Panc1 (cell line): ENCODE results near the gene FSHR.

Experiments
- CTCF ChIP-seq: fragments of 450-650 bp; IDR thresholded peaks from 2 replicates; pipeline ENCODE4 v1.5.1; 2017; ENCODE audit warnings: mild to moderate bottlenecking
- POLR2AphosphoS5 ChIP-seq: IDR thresholded peaks from 2 replicates; pipeline ENCODE4 v1.6.1; 2012; ENCODE audit warnings: mild to moderate bottlenecking, low read depth, low read length, moderate library complexity
- REST ChIP-seq, 2 experiments: IDR thresholded peaks; 2 replicates each; pipeline ENCODE4 v1.6.1; 2011 to 2012; ENCODE audit warnings: low read depth in 2 of 2, control low read depth in 1 of 2, low read length in 1 of 2, mild to moderate bottlenecking in 1 of 2, moderate library complexity in 1 of 2; ENCODE audit not compliant: insufficient read depth in 1 of 2
- SIN3A ChIP-seq: IDR thresholded peaks from 2 replicates; pipeline ENCODE4 v1.6.1; 2012; ENCODE audit warnings: low read depth, mild to moderate bottlenecking, low read length, moderate library complexity, borderline replicate concordance; ENCODE audit not compliant: insufficient read depth

GRCh38 chr2:49032936-49033335, 121.4 kb downstream of the FSHR start:
- TF ChIP-seq CTCF: no peak
- no peak for TF ChIP-seq SIN3A
- TF ChIP-seq POLR2AphosphoS5: no peak
- TF ChIP-seq REST (IDR thresholded peaks at IDR 0.05; ENCODE audit: insufficient read depth in 1 of 2, low read depth in 2 of 2, low read length in 1 of 2): no peak
